ENCODE data around the gene U2AF1L4.

DNA sequence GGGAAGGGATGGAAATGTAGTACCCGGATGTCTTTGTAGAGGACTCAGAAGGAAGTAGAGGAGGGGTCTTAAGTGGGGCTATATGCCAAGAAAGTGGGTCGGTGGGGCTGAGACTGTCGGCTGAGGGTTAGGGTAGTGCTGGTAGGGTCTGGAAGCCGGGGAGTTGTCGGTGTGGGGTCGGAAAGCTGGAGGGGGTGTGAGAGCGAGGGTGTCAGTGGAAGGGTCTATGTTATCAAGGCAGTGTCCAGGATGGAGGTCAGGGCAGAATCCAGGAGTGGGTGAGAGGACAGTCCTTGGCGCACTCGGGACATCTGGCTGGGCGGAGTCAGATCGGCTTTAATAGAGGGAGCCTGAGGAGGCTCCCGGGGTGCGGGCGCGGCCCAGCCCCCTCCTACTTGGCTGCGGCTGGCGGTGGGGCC, 9.9 kb upstream of the U2AF1L4 start:
- TF ChIP-seq CTCF (IDR thresholded peaks at IDR 0.05) (no peak), POLR2A (IDR thresholded peaks at IDR 0.05) (no peak)
